Heart left ventricle (tissue), 16 donors: ENCODE data around the gene TC2N. TPM values are rescaled to one million over a fixed set of nuclear protein-coding genes. Genes with fewer than 3 reads are reported as not detected.

Source experiments
- ATAC-seq, 4 donors: fragments of 200-7000 bp; cut with Tn5 transposase; one replicate each; pipeline ENCODE4 v1.9.1; 2020 to 2022; ENCODE audit warnings: moderate library complexity in 4 of 4, mild to moderate bottlenecking in 3 of 4, moderate number of reproducible peaks in 1 of 4
- DNase-seq, 5 donors: peaks; one replicate each; pipeline ENCODE4 v3.0.0-alpha.2; 2020
- H3K27ac ChIP-seq, 12 donors: fragments of 200-600 bp; sonication (generic) in 4 of 12; one replicate each; pipeline versions ENCODE4 v1.5.0 to v1.8.0; 2016 to 2022; ENCODE audit warnings: mild to moderate bottlenecking in 2 of 12
- H3K27me3 ChIP-seq, 9 donors: fragments of 200-600 bp; sonication (generic) in 2 of 9; one replicate each; pipeline versions ENCODE4 v1.5.1 to v1.8.0; 2016 to 2022; ENCODE audit warnings: mild to moderate bottlenecking in 3 of 9
- H3K36me3 ChIP-seq, 9 donors: fragments of 200-600 bp; sonication (generic) in 2 of 9; one replicate each; pipeline versions ENCODE4 v1.5.0 to v1.8.0; 2018 to 2022; ENCODE audit warnings: mild to moderate bottlenecking in 2 of 9
- H3K4me1 ChIP-seq, 12 donors: fragments of 200-600 bp; sonication (generic) in 4 of 12; one replicate each; pipeline versions ENCODE4 v1.5.0 to v1.8.0; 2016 to 2022; ENCODE audit warnings: mild to moderate bottlenecking in 3 of 12
- H3K4me3 ChIP-seq, 12 donors: fragments of 200-600 bp; sonication (generic) in 4 of 12; one replicate each; pipeline versions ENCODE4 v1.5.0 to v1.8.0; 2017 to 2022; ENCODE audit warnings: mild to moderate bottlenecking in 9 of 12, moderate library complexity in 4 of 12
- H3K9me3 ChIP-seq, 12 donors: fragments of 200-600 bp; sonication (generic) in 4 of 12; one replicate each; pipeline versions ENCODE4 v1.5.0 to v1.8.0; 2016 to 2022; ENCODE audit warnings: mild to moderate bottlenecking in 1 of 12
- POLR2A ChIP-seq, 2 donors: fragments of 450-650 bp; IDR thresholded peaks; one replicate each; pipeline ENCODE4 v1.6.1; 2017; ENCODE audit warnings: antibody characterized with exemption in 2 of 2, mild to moderate bottlenecking in 2 of 2, moderate library complexity in 2 of 2
- WGBS, 4 donors: extraction: QIAGEN DNeasy Blood & Tissue Kit in 2 of 4; methylation state at CpG; one replicate each; pipeline versions ENCODE4 v1.1.5 to v1.1.7; 2013 to 2018; 5-methylcytosine and 5-hydroxymethylcytosine counted together
- intact Hi-C, 10 donors: fragments of 100-400 bp; cut with DNase I; formaldehyde crosslinking; loops; one replicate each; pipeline versions ENCODE4 v1.11.1 to v1.14.2; 2022
- polyA plus RNA-seq, 2 donors: library from polyadenylated mRNA; stranded (reverse); fragments of 200-250 nt; gene quantifications; one replicate each; pipeline ENCODE4 v1.2.3, GENCODE V29; 2013
- total RNA-seq, 9 donors: library from RNA; depleted of rRNA in 2 of 9; stranded (reverse); fragments of >200 nt in 2 of 9; fragmentation: NEBNext Ultra II Directional in 3 of 9; extraction: Animal tissue kit (Norgen Biotek cat#: 25700) in 3 of 9; gene quantifications; one replicate each; pipeline versions ENCODE4 v1.1.0 to v1.2.4, GENCODE V29; 2016 to 2023
- TF ChIP-seq, protein P1 (sequence below), 12 donors: fragments of 200-600 bp; sonication (generic) in 4 of 12; IDR thresholded peaks; one replicate each; pipeline versions ENCODE4 v1.5.0 to v1.8.0; 2018 to 2022; ENCODE audit warnings: antibody characterized with exemption in 12 of 12, mild to moderate bottlenecking in 5 of 12
- donor health status: ischemic (EF 13 %, LVEDD 7.1; RV severe dilation, severe dysfunction).
- donor health status: healthy with polysubstance abuse.
- donor health status: DM: no; HTN: yes; CAD: no.
- donor health status: DM: no; HTN: no; CAD: no.
- donor health status: ischemic (EF 25% LVEDD 6.9; RV normal size, moderate dysfunction).
- donor health status: ischemic (EF 25% LVEDD 5.7; RV mildly dilated, moderate dysfunction).
- donor health status: healthy.
- donor health status: DM: yes; HTN: yes; CAD: no.
- donor health status: ischemic (EF 35%, LVEDD 5.7; RV mildly dilated, moderate dysfunction).
- donor health status: nonischemic (EF 11% LVEDD 7.7; RV severe dilation, severe dysfunction).
- donor health status: DM: yes; HTN: yes; CAD: no.
- donor health status: PGD.
- donor health status: ischemic (EF 29% LVEDD 5.4; RV normal size, mild dysfunction).
- donor health status: nonischemic (EF 23%, LVEDD 6.1; RV moderate dilation, normal function).

The TC2N gene
- total and polyA plus RNA-seq, 11 donors = 1.1 to 17.1 (median 2.8) TPM

DNA sequence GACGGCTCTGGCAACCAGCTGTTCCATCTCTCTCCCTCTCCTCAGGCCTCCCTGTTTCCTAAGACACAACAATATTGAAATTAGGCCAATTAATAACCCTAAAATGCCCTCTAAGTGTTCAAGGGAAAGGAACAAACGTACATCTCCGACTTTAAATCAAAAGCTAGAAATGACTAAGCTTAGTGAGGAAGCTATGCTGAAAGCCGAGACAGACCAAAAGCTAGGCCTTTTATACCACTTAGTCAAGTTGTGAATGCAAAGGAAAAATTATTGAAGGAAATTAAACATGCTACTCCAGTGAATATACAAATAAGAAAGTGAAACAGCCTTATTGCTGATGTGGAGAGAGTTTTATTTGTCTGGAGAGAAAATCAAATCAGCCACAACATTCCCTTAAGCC is 73.6 kb downstream of the TC2N start:
- intact Hi-C loops = no loop called here
- H3K4me1 ChIP-seq = no peaks in the 10 kb centered on the region
- WGBS, 4 donors = 80 to 91% (median 86%) methylated on average over 4 of the region's 4 CpGs
- peaks cover 0 to 9% (median 0%) of the 10 kb centered on the region in 12 donors for H3K9me3 ChIP-seq
- ATAC-seq (no peak), DNase-seq (no peak)
- H3K4me3 ChIP-seq = no peak overlapping the region
- H3K36me3 ChIP-seq = no peaks in the 10 kb centered on the region
- H3K27me3 ChIP-seq = no peaks in the 10 kb centered on the region
- TF ChIP-seq, protein P1, sequence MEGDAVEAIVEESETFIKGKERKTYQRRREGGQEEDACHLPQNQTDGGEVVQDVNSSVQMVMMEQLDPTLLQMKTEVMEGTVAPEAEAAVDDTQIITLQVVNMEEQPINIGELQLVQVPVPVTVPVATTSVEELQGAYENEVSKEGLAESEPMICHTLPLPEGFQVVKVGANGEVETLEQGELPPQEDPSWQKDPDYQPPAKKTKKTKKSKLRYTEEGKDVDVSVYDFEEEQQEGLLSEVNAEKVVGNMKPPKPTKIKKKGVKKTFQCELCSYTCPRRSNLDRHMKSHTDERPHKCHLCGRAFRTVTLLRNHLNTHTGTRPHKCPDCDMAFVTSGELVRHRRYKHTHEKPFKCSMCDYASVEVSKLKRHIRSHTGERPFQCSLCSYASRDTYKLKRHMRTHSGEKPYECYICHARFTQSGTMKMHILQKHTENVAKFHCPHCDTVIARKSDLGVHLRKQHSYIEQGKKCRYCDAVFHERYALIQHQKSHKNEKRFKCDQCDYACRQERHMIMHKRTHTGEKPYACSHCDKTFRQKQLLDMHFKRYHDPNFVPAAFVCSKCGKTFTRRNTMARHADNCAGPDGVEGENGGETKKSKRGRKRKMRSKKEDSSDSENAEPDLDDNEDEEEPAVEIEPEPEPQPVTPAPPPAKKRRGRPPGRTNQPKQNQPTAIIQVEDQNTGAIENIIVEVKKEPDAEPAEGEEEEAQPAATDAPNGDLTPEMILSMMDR (IDR thresholded peaks at IDR 0.05) = no peak
- TF ChIP-seq POLR2A (IDR thresholded peaks at IDR 0.05) = no peak
- H3K27ac ChIP-seq = no peak overlapping the region

DNA sequence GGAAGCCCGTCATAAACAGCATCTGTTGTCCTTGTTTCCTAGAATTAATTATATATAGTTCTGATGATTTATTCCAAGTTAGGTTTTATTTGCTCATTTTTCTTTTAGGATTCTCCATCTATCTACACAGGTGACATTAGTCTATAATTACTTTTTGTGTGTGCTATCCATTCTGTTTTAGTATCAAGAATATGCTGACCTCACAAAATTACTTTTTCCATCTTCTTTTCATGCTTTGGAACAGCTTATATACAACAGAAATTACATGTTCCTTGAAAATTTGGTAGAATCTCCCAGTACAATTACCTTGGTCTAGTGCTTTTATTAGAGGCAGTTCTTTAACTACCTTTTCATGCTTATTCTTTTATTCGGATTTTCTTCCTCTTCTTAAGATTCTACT is 81.1 kb downstream of the TC2N start:
- WGBS, 4 donors = 84 to 92% (median 88%) methylated on average over 2 of the region's 2 CpGs
- no peak for TF ChIP-seq POLR2A (IDR thresholded peaks at IDR 0.05)
- TF ChIP-seq, protein P1 (IDR thresholded peaks at IDR 0.05) = no peak
- DNase-seq (no peak), ATAC-seq (no peak)
- H3K27ac ChIP-seq = no peak overlapping the region
- H3K4me1 ChIP-seq = no peaks in the 10 kb centered on the region
- peaks cover 0 to 9% (median 0%) of the 10 kb centered on the region in 9 donors for H3K36me3 ChIP-seq
- no peaks in the 10 kb centered on the region for H3K27me3 ChIP-seq
- intact Hi-C loops = no loop called here
- no peaks in the 10 kb centered on the region for H3K9me3 ChIP-seq
- no peak overlapping the region for H3K4me3 ChIP-seq

DNA sequence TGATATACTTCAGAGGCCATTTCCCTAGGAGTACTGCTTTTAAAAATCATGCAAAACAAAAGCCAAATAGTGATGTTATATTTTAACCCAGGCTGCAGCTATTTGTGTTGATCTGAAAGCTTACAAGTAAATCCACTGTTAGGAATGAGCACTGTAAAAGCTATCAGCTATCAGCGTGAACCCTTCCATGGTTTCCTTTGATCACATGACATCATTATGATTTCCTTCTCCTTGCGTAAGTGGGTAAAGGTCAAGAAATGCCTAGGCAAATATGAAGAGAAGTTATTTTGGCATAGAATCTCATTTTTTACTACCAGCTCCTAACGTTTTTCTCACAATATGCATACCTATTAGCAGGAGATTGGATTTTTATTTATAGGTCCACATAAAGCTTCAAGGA is 86.9 kb downstream of the TC2N start:
- peaks cover 0 to 8% (median 0%) of the 10 kb centered on the region in 9 donors for H3K36me3 ChIP-seq
- H3K4me3 ChIP-seq = no peak overlapping the region
- H3K9me3 ChIP-seq = no peaks in the 10 kb centered on the region
- DNase-seq (no peak), ATAC-seq (no peak)
- H3K27ac ChIP-seq = no peak overlapping the region
- 39 to 47% (median 44%) methylated on average over 3 of the region's 3 CpGs for WGBS, 4 donors
- no peak for TF ChIP-seq POLR2A (IDR thresholded peaks at IDR 0.05)
- TF ChIP-seq, protein P1 (IDR thresholded peaks at IDR 0.05) = no peak
- intact Hi-C loops = no loop called here
- no peaks in the 10 kb centered on the region for H3K4me1 ChIP-seq
- H3K27me3 ChIP-seq = no peaks in the 10 kb centered on the region

DNA sequence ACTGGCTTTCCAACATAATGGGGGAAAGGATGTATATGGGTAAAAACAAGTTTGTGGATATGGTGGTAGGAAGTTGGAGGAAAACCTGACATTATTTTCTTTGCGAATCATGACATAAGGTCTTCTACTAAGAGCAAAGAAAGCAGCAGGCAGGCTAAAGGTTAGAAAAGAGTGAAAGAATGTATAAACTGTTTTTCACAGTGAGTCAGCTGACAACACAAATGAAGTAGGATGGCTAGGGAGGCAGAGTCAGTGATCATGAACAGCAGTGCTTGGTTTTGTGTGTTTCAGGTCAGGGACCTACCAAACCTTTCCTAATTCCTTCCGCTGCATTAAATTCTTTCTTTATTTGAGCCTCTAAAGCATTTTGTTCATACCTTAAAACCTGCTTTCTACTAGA is 89.1 kb downstream of the TC2N start:
- Histone ChIP-seq H3K27me3 (no peaks in the 10 kb centered on the region), H3K27ac (no peak overlapping the region), H3K4me1 (no peaks in the 10 kb centered on the region), H3K4me3 (no peak overlapping the region), H3K36me3 (peaks cover 0 to 4% (median 0%) of the 10 kb centered on the region in 9 donors), H3K9me3 (no peaks in the 10 kb centered on the region)
- TF ChIP-seq, protein P1 (IDR thresholded peaks at IDR 0.05) = no peak
- TF ChIP-seq POLR2A (IDR thresholded peaks at IDR 0.05) = no peak
- 94 to 99% (median 96%) methylated on average over 2 of the region's 2 CpGs for WGBS, 4 donors
- intact Hi-C loops = no loop called here
- no peak for ATAC-seq
- no peak for DNase-seq
